HG03558 (cell line): ENCODE data around the gene RARRES2.

ENCODE experiments used
- ATAC-seq: cut with Tn5 transposase; IDR thresholded peaks from one replicate; pipeline ENCODE4 v1.9.1; 2021; ENCODE audit warnings: moderate number of reproducible peaks; ENCODE audit not compliant: unreplicated experiment; ENCODE audit errors: extremely low read depth

RARRES2 gene

GRCh38 chr7:150340024-150340749 is 1.2 kb downstream of the RARRES2 start:
- ATAC-seq: no peak

- ATAC-seq: no peak
Measured at GRCh38 chr7:150339409-150339809, 2.0 kb downstream of the RARRES2 start.

- no peak for ATAC-seq
Measured at GRCh38 chr7:150338166-150338829, 3.1 kb downstream of the RARRES2 start.

- no peak for ATAC-seq
Measured at GRCh38 chr7:150337659-150338081, 3.8 kb downstream of the RARRES2 start.

- ATAC-seq: no peak
Measured at GRCh38 chr7:150337179-150337578, 4.2 kb downstream of the RARRES2 start.

GRCh38 chr7:150336746-150337145 is 4.7 kb downstream of the RARRES2 start:
- no peak for ATAC-seq

- ATAC-seq: no peak
Measured at GRCh38 chr7:150335774-150336112, 5.7 kb downstream of the RARRES2 start.

- ATAC-seq: no peak
Measured at GRCh38 chr7:150335108-150335773, 6.2 kb downstream of the RARRES2 start.

GRCh38 chr7:150334108-150334507 is 7.3 kb downstream of the RARRES2 start:
- no peak for ATAC-seq

GRCh38 chr7:150333659-150334058 is 7.8 kb downstream of the RARRES2 start:
- no peak for ATAC-seq

- no peak for ATAC-seq
Measured at GRCh38 chr7:150332852-150333635, 8.4 kb downstream of the RARRES2 start.

- no peak for ATAC-seq
Measured at GRCh38 chr7:150330211-150330885, 11.1 kb downstream of the RARRES2 start.

- no peak for ATAC-seq
Measured at GRCh38 chr7:150329331-150330120, 11.9 kb downstream of the RARRES2 start.

GRCh38 chr7:150327308-150327707 is 14.1 kb downstream of the RARRES2 start:
- no peak for ATAC-seq

- ATAC-seq: no peak
Measured at GRCh38 chr7:150326657-150327268, 14.7 kb downstream of the RARRES2 start.

- ATAC-seq: no peak
Measured at GRCh38 chr7:150325901-150326300, 15.5 kb downstream of the RARRES2 start.

GRCh38 chr7:150325110-150325611 is 16.3 kb downstream of the RARRES2 start:
- ATAC-seq: no peak

- ATAC-seq: no peak
Measured at GRCh38 chr7:150324373-150324961, 17.0 kb downstream of the RARRES2 start.
